ENCODE results near the gene XYLT1. TPM values are rescaled to one million over a fixed set of nuclear protein-coding genes. Genes with fewer than 3 reads are reported as not detected.

The XYLT1 gene
- total and polyA plus RNA-seq, 10 of the 15 experiments (the other 5 are each of a cell fraction or from before 2014, with no cell fraction given): 0.88 to 14.8 (median 5.8) TPM

DNA sequence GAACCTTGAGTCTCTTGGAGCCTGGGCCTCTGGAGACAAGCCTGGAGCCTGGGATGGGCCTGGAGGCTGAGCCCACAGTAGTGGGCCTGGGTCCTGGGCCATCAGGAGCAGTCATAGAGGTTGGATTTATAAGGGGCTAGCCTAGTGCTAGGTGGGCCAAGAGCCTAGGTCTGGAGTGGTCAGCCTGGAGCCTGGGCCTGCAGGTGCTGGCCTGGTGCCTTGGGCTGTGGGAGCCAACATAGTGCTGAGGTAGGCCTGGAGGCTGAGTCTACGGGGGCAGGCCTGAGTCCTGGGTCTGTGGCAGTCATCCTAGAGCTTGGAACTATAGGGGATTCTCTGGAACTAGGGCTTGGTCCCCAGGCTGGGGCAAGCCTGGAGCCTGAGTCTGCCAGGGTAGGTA lies 414.1 kb downstream of the XYLT1 start (continued):
- TF ChIP-seq, protein P1, sequence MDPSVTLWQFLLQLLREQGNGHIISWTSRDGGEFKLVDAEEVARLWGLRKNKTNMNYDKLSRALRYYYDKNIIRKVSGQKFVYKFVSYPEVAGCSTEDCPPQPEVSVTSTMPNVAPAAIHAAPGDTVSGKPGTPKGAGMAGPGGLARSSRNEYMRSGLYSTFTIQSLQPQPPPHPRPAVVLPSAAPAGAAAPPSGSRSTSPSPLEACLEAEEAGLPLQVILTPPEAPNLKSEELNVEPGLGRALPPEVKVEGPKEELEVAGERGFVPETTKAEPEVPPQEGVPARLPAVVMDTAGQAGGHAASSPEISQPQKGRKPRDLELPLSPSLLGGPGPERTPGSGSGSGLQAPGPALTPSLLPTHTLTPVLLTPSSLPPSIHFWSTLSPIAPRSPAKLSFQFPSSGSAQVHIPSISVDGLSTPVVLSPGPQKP (IDR thresholded peaks at IDR 0.05; ENCODE audit: low read depth, low read length): no peak
- TF ChIP-seq SMAD5 (IDR thresholded peaks at IDR 0.05; ENCODE audit: low read depth) (no peak), SIN3A (IDR thresholded peaks at IDR 0.05; ENCODE audit: low read depth, low read length) (no peak), CHD2 (IDR thresholded peaks at IDR 0.05; ENCODE audit: borderline replicate concordance, low read depth, low read length) (no peak), NBN (IDR thresholded peaks at IDR 0.05) (no peak), BCL11A (IDR thresholded peaks at IDR 0.05; ENCODE audit: low read depth, low read length) (no peak), TBL1XR1 (IDR thresholded peaks at IDR 0.05; ENCODE audit: low read depth, low read length) (no peak), NR2C1 (IDR thresholded peaks at IDR 0.05) (no peak)

DNA sequence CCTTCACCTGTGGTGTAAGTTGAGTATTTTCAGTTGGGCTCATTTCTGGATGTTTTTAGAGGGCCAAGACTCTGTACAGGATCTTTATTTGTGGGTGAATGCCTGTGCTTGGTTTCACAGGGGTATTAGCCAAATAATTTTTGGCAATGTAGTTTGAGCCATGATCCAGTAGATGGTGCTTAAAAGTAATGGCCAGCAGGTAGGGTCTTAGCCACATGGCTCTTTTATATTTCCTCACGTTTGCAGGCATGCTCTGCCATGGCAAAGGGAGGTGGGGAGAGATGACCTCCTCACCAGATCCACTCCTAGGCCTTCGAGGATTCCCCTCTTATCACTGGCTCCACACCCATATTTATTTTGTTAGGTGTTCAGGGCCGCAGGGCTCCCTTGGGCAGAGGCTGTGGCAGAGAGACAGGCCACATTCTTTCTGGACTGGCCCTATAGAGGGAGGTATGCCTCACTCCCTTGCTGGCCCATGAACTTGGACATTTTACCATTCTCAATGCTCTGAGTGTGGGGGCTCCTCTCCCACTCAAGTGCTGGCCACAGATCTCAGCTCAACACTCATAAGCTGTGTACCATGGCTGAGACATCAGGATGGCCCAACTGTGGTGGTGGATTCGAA lies 417.1 kb downstream of the XYLT1 start:
- no peaks in the 10 kb centered on the region; a peak in 1 of 4 replicates for H3K36me3 ChIP-seq (ENCODE audit: control insufficient read depth in 2 of 2, insufficient read depth in 2 of 2, low read length in 1 of 2)
- no peak overlapping the region for H3K4me3 ChIP-seq
- H3K9me3 ChIP-seq (replicated peaks; ENCODE audit: control insufficient read depth, insufficient read depth, low read length): peaks cover 3% of the 10 kb centered on the region; the same call in 2 of the 3 replicates
- H3K27me3 ChIP-seq (replicated peaks in 1 of 2; ENCODE audit: control insufficient read depth in 2 of 2, insufficient read depth in 2 of 2, low read length in 1 of 2): no peaks in the 10 kb centered on the region
- H2AFZ ChIP-seq (ENCODE audit: control insufficient read depth, low read depth, low read length): no peak overlapping the region
- no peaks in the 10 kb centered on the region for H4K20me1 ChIP-seq (ENCODE audit: control insufficient read depth, insufficient read depth)
- intact Hi-C loops (cut with micrococcal nuclease; ENCODE audit: unreplicated experiment) (no loop called here), in situ Hi-C loops (cut with MboI) (no loop called here)
- no peaks in the 10 kb centered on the region for H3K79me2 ChIP-seq (ENCODE audit: control insufficient read depth, insufficient read depth, low read length)
- CTCF ChIA-PET: interaction anchor here (0.6 to 0.9 kb wide), 2 partner anchors 37 to 192 kb away, joined by 3 read pairs; no protein-coding TSS in a partner anchor
- DNase-seq (ENCODE audit: low read depth, low spot score) (no peak), FAIRE-seq (no peak), ATAC-seq (peak; percentile 56)
- RAD21 ChIA-PET (ENCODE audit: unreplicated experiment): interaction anchor here (0.9 kb wide), 1 partner anchor 15 kb away, joined by 4 read pairs; no protein-coding TSS in a partner anchor
- H3K27ac ChIP-seq (ENCODE audit: control insufficient read depth, insufficient read depth): no peak overlapping the region
- WGBS (ENCODE audit: insufficient coverage, insufficient replicate concordance, low lambda C conversion rate, missing lambda C conversion rate): 22% methylated on average over 4 of the region's 4 CpGs
- H3K9ac ChIP-seq (ENCODE audit: control insufficient read depth, insufficient read depth, low read length): no peak overlapping the region
- BruUV-seq (replicated peaks): no TSS peak
- POLR2A ChIA-PET: no interaction called here
- no peaks in the 10 kb centered on the region for H3K4me1 ChIP-seq (ENCODE audit: control insufficient read depth, insufficient read depth, low read length)
- no peak overlapping the region for H3K4me2 ChIP-seq (ENCODE audit: control insufficient read depth, insufficient read depth)
- SMC1A ChIA-PET (ENCODE audit: uncharacterized antibody, unreplicated experiment): interaction anchor here (0.6 to 5.6 kb wide), 4 partner anchors 16 to 1745 kb away, joined by 3 to 38 read pairs (median 4); no protein-coding TSS in a partner anchor
- TF ChIP-seq EP300 (IDR thresholded peaks at IDR 0.05; ENCODE audit: borderline replicate concordance in 1 of 2, control insufficient read depth in 1 of 2, low read depth in 2 of 2, low read length in 2 of 2) (no peak), ZZZ3 (IDR thresholded peaks at IDR 0.05; ENCODE audit: control insufficient read depth, insufficient read length, low read depth) (no peak), SMC3 (IDR thresholded peaks at IDR 0.05; ENCODE audit: borderline replicate concordance, low read length) (peak; percentile 22; the same call in 1 of the 2 replicates), PAX8 (IDR thresholded peaks at IDR 0.05) (no peak), MEF2A (IDR thresholded peaks at IDR 0.05; ENCODE audit: insufficient read depth, low read depth, low read length) (no peak), STAT1 (conservative IDR thresholded peaks at IDR 0.05) (no peak), RAD21 (IDR thresholded peaks at IDR 0.05; ENCODE audit: insufficient read depth, low read depth, low read length) (peak; percentile 52), MYB (IDR thresholded peaks at IDR 0.05; ENCODE audit: borderline replicate concordance, low read depth, low read length) (no peak), NFIC (IDR thresholded peaks at IDR 0.05; ENCODE audit: low read depth, low read length) (no peak), POLR2AphosphoS5 (IDR thresholded peaks at IDR 0.05; ENCODE audit: low read length) (no peak), HDGF (IDR thresholded peaks at IDR 0.05) (no peak)
- TF ChIP-seq, protein P2, sequence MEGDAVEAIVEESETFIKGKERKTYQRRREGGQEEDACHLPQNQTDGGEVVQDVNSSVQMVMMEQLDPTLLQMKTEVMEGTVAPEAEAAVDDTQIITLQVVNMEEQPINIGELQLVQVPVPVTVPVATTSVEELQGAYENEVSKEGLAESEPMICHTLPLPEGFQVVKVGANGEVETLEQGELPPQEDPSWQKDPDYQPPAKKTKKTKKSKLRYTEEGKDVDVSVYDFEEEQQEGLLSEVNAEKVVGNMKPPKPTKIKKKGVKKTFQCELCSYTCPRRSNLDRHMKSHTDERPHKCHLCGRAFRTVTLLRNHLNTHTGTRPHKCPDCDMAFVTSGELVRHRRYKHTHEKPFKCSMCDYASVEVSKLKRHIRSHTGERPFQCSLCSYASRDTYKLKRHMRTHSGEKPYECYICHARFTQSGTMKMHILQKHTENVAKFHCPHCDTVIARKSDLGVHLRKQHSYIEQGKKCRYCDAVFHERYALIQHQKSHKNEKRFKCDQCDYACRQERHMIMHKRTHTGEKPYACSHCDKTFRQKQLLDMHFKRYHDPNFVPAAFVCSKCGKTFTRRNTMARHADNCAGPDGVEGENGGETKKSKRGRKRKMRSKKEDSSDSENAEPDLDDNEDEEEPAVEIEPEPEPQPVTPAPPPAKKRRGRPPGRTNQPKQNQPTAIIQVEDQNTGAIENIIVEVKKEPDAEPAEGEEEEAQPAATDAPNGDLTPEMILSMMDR (IDR thresholded peaks at IDR 0.05 in 2 of 3, conservative IDR thresholded peaks at IDR 0.05 in 1 of 3; ENCODE audit: control insufficient read depth in 2 of 3, extremely low read depth in 1 of 3, insufficient read depth in 1 of 3, low read depth in 3 of 3, low read length in 3 of 3): peak in 2 of 3 experiments; percentile 12 to 36; a peak in 4 of 6 replicates

All from GM12878 (cell line).